ENCODE results near the gene SECTM1. TPM values are rescaled to one million over a fixed set of nuclear protein-coding genes. Genes with fewer than 3 reads are reported as not detected.

The SECTM1 gene
- total and polyA plus RNA-seq, 9 of the 15 experiments (the other 6 are each of a cell fraction or from before 2014, with no cell fraction given) = 0.11 to 0.46 (median 0.18) TPM; not detected in 6

- WGBS (ENCODE audit: insufficient coverage, low coverage, missing lambda C conversion rate) = 56% methylated on average over 11 of the region's 20 CpGs
- Histone ChIP-seq H3K79me2 (ENCODE audit: control insufficient read depth, insufficient read depth, low read length) (no peaks in the 10 kb centered on the region), H3K9ac (ENCODE audit: insufficient read depth in 1 of 2, low read depth in 2 of 2, low read length in 2 of 2) (peak overlapping the region in 1 of 2 experiments; percentile 79; a peak in 2 of 4 replicates), H3K36me3 (ENCODE audit: control insufficient read depth, insufficient read depth, low read length) (no peaks in the 10 kb centered on the region), H3K4me1 (replicated peaks in 1 of 2; ENCODE audit: control insufficient read depth in 2 of 2, insufficient read depth in 2 of 2, low read length in 2 of 2) (peaks cover 7 to 34% of the 10 kb centered on the region in 2 experiments; a peak in 4 of 5 replicates), H3K4me2 (ENCODE audit: insufficient read depth, low read length) (no peak overlapping the region), H3K27ac (ENCODE audit: extremely low read depth, low read depth, low read length) (no peak overlapping the region), H3K9me1 (ENCODE audit: control insufficient read depth, insufficient read depth, low read length) (no peaks in the 10 kb centered on the region), H2AFZ (ENCODE audit: low read depth, low read length) (no peak overlapping the region), H3K4me3 (no peak overlapping the region), H3K9me3 (replicated peaks; ENCODE audit: control insufficient read depth, insufficient read depth, low read depth, low read length) (no peaks in the 10 kb centered on the region), H4K20me1 (replicated peaks; ENCODE audit: control insufficient read depth, insufficient read depth, low read length) (no peaks in the 10 kb centered on the region), H3K27me3 (ENCODE audit: control insufficient read depth in 2 of 2, insufficient read depth in 2 of 2, low read length in 2 of 2) (no peaks in the 10 kb centered on the region)
- ATAC-seq (peak; percentile 74), DNase-seq (ENCODE audit: extremely low read depth in 1 of 4, low spot score in 3 of 4) (no peak), FAIRE-seq (no peak)
- in situ Hi-C loops (cut with MboI) (no loop called here), intact Hi-C loops (cut with micrococcal nuclease) (loop anchor here (10.0 kb wide), 1 partner anchor 138 kb away; no protein-coding TSS in a partner anchor)
- TF ChIP-seq SETDB1 (IDR thresholded peaks at IDR 0.05; ENCODE audit: low read length) (no peak), SIN3B (IDR thresholded peaks at IDR 0.05; ENCODE audit: low read depth) (no peak), PTRF (tag; IDR thresholded peaks at IDR 0.05) (no peak), EZH2 (IDR thresholded peaks at IDR 0.05; ENCODE audit: borderline replicate concordance, low read depth, low read length) (no peak), CHD7 (IDR thresholded peaks at IDR 0.05; ENCODE audit: low read depth, low read length) (no peak), POLR3G (IDR thresholded peaks at IDR 0.05; ENCODE audit: extremely low read depth, insufficient read length, insufficient replicate concordance) (no peak), DNMT1 (IDR thresholded peaks at IDR 0.05) (no peak), SRSF3 (IDR thresholded peaks at IDR 0.05; ENCODE audit: insufficient read depth, low read length) (no peak), SMARCA5 (IDR thresholded peaks at IDR 0.05) (no peak)
- ChIA-PET CTCF (ENCODE audit: low intra/inter-chr PET ratio) (interaction anchor here (0.5 to 0.6 kb wide), 2 partner anchors 10 to 138 kb away, joined by 3 to 5 read pairs; no protein-coding TSS in a partner anchor), POLR2A (interaction anchor here (0.5 to 3.9 kb wide), 8 partner anchors 9 to 748 kb away, joined by 3 to 27 read pairs (median 3); no protein-coding TSS in a partner anchor)
- BruUV-seq (replicated peaks) = no TSS peak
Observed at GRCh38 chr17:82356845-82357355, 23.3 kb upstream of the SECTM1 start.
